Measurements from ENCODE around the gene NPBWR2. TPM values are rescaled to one million over a fixed set of nuclear protein-coding genes. Genes with fewer than 3 reads are reported as not detected.
"Not testable (repeated sequence)": the region's sequence is repeated elsewhere in the genome, so short reads cannot be mapped to it uniquely, and the experiment has no call there.

NPBWR2 gene
- total and polyA plus RNA-seq, 3 donors from 2014 or later = 0.19 TPM; not detected in 2

DNA sequence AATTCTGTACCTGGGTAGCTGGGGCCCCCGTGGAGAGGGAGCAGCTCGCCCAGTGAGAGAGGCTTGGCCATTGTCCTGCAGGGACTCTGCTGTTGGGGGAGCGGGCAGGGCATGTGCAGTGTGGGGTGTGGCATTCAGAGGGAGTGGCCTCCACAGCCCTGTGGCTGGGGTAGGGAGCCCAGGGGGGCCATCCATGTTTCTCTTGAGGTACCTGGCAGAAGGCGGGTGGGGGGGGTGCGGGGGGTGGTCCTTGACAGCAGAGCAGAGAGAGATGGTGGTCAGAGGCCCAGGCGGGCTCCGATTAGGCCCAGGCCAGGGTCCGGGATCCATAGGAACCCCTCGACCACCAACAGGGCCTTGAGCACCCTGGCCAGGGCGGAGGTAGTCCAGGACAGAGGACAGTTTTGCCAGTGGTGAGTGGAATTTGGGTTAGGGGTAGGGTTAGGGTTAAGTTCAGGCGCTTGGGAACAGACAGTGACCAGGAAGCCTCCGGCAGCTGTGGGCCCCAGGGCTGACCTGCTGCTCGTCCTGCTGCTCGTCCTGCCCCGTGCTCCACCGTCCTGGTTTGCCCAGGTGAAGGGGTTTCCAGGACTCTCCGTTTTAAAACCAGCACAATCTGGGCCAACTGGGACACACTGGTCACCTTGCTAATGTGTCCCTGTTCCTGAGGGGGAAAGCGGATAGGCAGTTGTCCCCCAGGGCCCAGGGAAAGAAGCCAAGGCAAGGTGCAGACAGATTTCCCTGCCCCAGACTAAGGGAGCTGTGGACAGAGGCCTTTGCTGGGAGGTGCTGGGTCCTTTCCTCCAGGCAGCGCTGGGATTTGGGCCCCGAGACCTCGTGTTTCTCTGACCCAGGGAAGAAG, 32.1 kb upstream of the NPBWR2 start:
- intact Hi-C loops (cut with DNase I; ENCODE audit: low total_unique reads) = no loop called here
- WGBS, 2 donors = 86 to 87% methylated on average over 12 to 21 of the region's 21 CpGs

DNA sequence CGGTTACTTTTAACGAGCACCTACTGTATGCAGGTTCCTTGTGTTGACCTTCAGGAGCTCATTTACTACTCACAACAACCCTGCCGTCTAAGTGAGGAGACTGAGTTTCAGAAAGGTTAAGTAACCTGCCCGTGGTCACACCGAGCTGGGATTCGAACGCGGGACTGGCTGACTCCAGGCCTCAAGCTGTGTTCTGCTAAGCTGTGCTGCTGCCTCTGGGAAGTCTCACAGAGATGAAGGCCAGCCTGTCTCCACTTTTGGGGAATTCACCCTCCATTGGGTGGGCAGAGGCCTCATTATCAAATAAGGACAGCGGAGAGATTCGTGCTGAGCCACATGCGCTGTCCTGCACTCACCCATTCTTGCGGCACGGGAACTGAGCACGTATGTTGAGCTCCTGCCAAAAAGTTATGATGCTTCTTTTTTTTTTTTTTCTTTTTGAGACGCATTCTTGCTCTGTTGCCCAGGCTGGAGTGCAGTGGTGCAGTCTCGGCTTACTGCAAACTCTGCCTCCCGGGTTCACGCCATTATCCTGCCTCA, 31.0 kb upstream of the NPBWR2 start:
- Histone ChIP-seq H3K27me3 (no peaks in the 10 kb centered on the region), H3K4me1 (no peaks in the 10 kb centered on the region), H3K9me3 (no peaks in the 10 kb centered on the region), H3K27ac (no peak overlapping the region), H3K36me3 (ENCODE audit: low read depth, missing control alignments) (no peaks in the 10 kb centered on the region), H3K4me3 (no peak overlapping the region)
- intact Hi-C loops (cut with DNase I; ENCODE audit: low total_unique reads) = no loop called here
- 88 to 95% methylated on average over 18 of the region's 18 CpGs for WGBS, 2 donors
- DNase-seq = no peak
- no peak for TF ChIP-seq POLR2A (IDR thresholded peaks at IDR 0.05)
- TF ChIP-seq, protein P1, sequence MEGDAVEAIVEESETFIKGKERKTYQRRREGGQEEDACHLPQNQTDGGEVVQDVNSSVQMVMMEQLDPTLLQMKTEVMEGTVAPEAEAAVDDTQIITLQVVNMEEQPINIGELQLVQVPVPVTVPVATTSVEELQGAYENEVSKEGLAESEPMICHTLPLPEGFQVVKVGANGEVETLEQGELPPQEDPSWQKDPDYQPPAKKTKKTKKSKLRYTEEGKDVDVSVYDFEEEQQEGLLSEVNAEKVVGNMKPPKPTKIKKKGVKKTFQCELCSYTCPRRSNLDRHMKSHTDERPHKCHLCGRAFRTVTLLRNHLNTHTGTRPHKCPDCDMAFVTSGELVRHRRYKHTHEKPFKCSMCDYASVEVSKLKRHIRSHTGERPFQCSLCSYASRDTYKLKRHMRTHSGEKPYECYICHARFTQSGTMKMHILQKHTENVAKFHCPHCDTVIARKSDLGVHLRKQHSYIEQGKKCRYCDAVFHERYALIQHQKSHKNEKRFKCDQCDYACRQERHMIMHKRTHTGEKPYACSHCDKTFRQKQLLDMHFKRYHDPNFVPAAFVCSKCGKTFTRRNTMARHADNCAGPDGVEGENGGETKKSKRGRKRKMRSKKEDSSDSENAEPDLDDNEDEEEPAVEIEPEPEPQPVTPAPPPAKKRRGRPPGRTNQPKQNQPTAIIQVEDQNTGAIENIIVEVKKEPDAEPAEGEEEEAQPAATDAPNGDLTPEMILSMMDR (IDR thresholded peaks at IDR 0.05) = no peak

More for the DNA sequence above, 32.1 kb upstream of the NPBWR2 start:
- DNase-seq = no peak
- Histone ChIP-seq H3K27me3 (no peaks in the 10 kb centered on the region), H3K27ac (no peak overlapping the region), H3K4me1 (no peaks in the 10 kb centered on the region), H3K9me3 (no peaks in the 10 kb centered on the region), H3K36me3 (ENCODE audit: low read depth, missing control alignments) (no peaks in the 10 kb centered on the region), H3K4me3 (no peak overlapping the region)
- no peak for TF ChIP-seq POLR2A (IDR thresholded peaks at IDR 0.05)
- TF ChIP-seq, protein P1 (IDR thresholded peaks at IDR 0.05) = no peak

DNA sequence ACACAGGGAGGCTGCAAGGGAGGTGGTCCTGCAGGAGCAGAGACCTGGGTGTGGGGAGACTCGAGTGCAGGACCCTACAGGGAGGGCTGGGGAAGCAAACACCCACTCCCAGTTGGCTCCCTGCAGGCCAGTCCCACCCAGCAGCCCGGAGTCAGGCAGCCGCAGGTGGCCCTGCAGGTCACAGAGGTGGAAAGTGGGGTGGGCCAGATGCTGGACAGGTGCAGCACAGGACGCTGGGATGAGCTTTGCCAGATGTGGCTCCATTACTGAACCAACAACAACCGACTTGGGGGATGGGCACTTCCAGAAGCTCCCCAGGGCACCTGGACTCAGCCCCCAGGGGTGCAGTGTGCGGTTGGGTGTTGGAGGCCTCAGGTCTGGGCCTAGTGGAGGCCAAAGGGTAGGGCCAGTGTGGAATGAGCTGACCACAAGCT, 30.2 kb upstream of the NPBWR2 start:
- TF ChIP-seq, protein P1 (IDR thresholded peaks at IDR 0.05) = no peak
- TF ChIP-seq POLR2A (IDR thresholded peaks at IDR 0.05) = no peak
- Histone ChIP-seq H3K9me3 (no peaks in the 10 kb centered on the region), H3K27me3 (no peaks in the 10 kb centered on the region), H3K4me3 (no peak overlapping the region), H3K36me3 (ENCODE audit: low read depth, missing control alignments) (no peaks in the 10 kb centered on the region), H3K4me1 (no peaks in the 10 kb centered on the region), H3K27ac (no peak overlapping the region)
- intact Hi-C loops (cut with DNase I; ENCODE audit: low total_unique reads) = no loop called here
- no peak for DNase-seq
- 86 to 88% methylated on average over 1 to 6 of the region's 6 CpGs for WGBS, 2 donors

DNA sequence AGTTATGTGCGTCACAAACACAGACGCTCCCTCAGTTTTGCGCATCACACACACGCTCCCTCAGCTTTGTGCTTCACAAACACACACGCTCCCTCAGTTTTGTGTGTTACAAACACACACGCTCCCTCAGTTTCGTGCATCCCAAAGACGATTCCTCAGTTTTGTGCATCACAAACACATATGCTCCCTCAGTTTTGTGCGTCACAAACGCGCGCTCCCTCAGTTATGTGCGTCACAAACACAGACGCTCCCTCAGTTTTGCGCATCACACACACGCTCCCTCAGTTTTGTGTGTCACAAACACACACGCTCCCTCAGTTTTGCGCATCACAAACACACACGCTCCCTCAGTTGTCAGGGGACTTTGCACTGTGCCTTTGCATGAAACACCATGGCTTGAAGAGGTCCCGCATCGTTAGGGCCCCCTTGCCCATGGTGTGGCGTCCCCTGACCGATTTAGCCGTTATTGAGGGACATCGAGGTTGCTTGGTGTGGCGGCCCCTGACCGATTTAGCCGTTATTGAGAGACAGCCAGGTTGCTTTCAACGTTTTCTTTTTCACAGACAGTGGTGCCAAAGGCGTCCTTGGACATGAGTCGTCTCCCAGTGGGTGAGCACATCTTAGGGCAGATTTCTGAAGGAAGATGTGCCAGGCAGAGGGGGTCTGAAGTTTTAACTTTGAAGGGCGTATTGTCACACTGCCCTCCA, 28.8 kb upstream of the NPBWR2 start:
- H3K4me1 ChIP-seq = no peaks in the 10 kb centered on the region
- no peaks in the 10 kb centered on the region for H3K9me3 ChIP-seq
- intact Hi-C loops (cut with DNase I; ENCODE audit: low total_unique reads) = no loop called here
- H3K36me3 ChIP-seq (ENCODE audit: low read depth, missing control alignments) = no peaks in the 10 kb centered on the region
- DNase-seq = no peak
- no peak for TF ChIP-seq POLR2A (IDR thresholded peaks at IDR 0.05)
- TF ChIP-seq, protein P1 (IDR thresholded peaks at IDR 0.05) = no peak
- H3K27me3 ChIP-seq = no peaks in the 10 kb centered on the region
- no peak overlapping the region for H3K4me3 ChIP-seq
- H3K27ac ChIP-seq = no peak overlapping the region
- WGBS, 2 donors = 84 to 85% methylated on average over 28 to 32 of the region's 32 CpGs

DNA sequence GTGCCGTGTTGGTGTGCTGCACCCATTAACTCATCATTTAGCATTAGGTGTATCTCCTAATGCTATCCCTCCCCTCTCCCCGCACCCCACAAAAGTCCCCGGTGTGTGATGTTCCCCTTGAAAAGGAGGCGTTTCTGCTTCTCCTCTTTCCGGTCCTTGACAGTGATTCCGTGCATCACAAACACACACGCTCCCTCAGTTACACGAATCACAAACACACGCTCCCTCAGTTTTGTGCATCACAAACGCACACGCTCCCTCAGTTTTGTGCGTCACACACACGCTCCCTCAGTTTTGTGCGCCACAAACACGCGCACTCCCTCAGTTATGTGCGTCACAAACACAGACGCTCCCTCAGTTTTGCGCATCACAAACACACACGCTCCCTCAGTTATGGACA, 27.4 kb upstream of the NPBWR2 start:
- H3K27me3 ChIP-seq; H3K36me3 ChIP-seq (ENCODE audit: low read depth, missing control alignments); H3K4me3 ChIP-seq; H3K9me3 ChIP-seq; intact Hi-C loops (cut with DNase I; ENCODE audit: low total_unique reads); DNase-seq; H3K4me1 ChIP-seq; H3K27ac ChIP-seq: not testable (repeated sequence)
- 67 to 80% methylated on average over 20 of the region's 20 CpGs for WGBS, 2 donors
